ENCODE measurements around the gene OVOL3.
"Not testable (repeated sequence)": the region's sequence is repeated elsewhere in the genome, so short reads cannot be mapped to it uniquely, and the experiment has no call there.

The OVOL3 gene

GRCh38 chr19:36101550-36102327, 9.2 kb upstream of the OVOL3 start:
- no peak for DNase-seq

GRCh38 chr19:36103040-36103626, 7.8 kb upstream of the OVOL3 start:
- no peak for DNase-seq

DNA sequence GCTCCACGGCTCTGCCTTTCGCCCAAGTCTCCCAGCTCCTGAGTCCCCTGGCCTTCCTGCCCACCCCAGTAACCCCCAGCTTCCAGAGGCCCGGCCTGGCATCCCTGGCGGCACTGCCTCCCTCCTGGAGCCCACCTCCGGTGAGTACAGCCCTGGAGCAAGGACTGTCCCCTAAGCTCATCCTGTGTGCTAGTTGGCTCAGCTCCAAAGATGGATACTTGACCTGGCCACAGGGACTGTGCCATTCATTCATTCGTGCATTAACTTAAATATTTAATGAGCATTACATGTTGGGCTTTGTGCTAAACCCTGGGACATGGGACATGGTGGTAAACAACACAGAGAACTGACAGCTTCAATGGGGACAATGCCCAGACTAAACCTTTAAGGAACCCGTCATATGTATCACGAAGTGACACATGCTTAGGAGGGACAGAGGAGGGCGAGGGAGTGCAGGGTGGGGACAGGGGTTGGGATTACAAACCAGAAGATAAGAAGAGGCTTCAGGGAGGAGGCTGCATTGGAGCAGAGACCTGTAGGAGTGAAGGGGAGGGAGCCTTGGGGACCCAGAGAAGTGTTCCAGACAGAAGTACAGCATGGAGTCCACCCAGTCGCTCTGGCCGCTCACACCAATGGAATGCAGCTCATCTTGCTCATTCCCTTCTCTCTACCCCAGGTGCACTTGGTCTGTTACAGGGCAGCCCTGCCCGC, 6.9 kb upstream of the OVOL3 start:
- no peak for DNase-seq

GRCh38 chr19:36106441-36106840, 4.5 kb upstream of the OVOL3 start:
- DNase-seq: no peak

DNA sequence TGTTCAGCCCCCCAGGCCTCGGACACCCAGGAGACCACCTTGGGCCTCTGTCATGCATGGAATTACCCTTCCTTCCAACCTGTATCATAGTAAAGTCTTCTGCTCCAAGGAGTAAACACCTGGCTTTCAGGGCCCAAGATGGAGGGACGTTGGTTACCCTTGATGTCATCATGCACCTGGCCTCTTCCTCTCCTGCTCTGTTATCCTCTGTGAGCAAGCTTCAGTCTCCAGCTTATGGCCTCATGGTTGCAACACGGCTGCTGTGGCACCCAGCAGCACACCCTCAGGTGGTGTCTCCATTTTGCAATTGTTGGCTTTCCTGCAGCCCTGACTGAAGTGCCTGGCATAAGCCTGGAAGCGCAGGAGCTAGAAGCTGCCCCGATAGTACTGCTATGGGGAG, 4.0 kb upstream of the OVOL3 start:
- DNase-seq: no peak

- no peak for DNase-seq
These were observed 2.3 kb upstream of the OVOL3 start for GRCh38 chr19:36108684-36109083.

- no peak for DNase-seq
These were observed 227 bp downstream of the OVOL3 start for GRCh38 chr19:36111200-36111539.

- DNase-seq: no peak
These were observed 1.7 kb downstream of the OVOL3 start for GRCh38 chr19:36112678-36113077.

DNA sequence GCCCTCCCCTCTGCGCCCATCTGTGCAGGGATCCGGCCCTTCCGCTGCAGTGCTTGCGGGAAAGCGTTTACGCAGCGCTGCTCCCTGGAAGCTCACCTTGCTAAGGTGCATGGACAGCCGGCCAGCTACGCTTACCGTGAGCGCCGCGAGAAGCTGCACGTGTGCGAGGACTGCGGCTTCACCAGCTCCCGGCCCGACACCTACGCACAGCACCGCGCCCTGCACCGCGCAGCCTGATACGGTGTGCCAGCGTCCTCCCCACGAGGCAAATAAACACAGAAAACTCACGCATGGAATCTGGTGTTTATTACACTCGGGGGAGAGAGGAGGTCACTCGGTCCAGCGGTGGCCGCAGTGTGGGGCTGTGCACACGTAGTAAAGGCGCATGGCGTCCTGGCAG, 2.5 kb downstream of the OVOL3 start:
- no peak for DNase-seq

DNA sequence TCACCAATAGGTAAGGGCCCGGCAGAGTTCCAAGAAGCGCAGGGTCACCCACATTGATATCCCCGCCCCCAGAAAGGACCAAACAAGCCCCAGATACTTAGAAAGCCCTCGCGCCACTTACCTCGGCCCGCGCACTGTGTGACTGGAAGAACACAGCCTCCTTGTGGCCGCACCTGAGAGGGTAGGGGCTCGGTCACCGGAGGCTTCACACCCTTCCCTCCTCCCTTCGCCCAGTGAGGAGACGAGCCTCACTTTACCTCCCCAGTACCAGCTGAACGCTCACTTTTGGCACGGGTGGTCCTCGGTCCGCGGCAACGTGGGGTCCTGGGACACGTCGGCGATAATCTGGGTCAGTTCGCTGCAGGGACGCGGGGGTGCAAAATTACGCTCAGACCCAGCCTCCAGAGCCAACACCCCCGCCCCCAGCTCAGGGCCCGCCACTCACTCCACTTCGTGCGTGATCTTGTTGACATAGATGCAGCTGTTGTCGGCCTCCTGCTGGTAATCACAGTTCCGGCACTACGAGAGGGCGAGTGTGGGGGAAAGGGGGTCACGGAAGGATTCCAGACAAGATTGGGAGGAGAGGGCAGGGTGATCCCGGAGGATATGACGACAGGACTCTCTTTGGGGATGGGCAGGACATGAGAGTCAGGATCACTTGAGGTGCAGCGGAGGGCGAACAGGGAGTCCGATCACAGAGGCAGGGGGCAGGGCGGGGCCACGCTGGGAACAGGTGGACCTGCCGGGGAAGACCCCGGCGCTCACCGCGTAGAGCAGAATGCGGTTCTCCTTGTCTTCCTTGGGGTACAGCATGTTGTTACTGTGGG, 3.2 kb downstream of the OVOL3 start:
- DNase-seq: peak; percentile 3

GRCh38 chr19:36114721-36115452, 3.9 kb downstream of the OVOL3 start, which contains the start of gene POLR2I:
Gene POLR2I, minus strand, starts transcription at chr19:36114875. Its CDS starts 19 bp downstream, at chr19:36114856.
- DNase-seq: peak; percentile 100

- no peak for DNase-seq
These were observed 4.8 kb downstream of the OVOL3 start, which contains the start of gene TBCB for GRCh38 chr19:36115453-36116343. Gene TBCB, plus strand, starts transcription at chr19:36115468. Its CDS starts 93 bp downstream, at chr19:36115561.

DNA sequence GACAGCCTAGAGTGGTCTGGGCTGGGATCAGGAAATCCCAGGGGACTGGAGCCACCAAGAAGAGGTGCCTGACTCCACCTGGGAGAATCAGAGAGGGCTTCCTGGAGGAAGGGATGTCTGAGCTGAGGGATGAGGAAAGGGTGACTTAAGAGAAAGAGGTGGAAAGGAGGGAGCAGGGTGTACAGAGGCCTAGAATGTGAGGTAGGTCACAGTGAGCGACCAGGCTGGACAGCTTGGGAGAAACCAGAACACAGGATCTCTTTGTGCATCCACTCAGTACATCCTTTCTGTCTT, 5.3 kb downstream of the OVOL3 start:
- no peak for DNase-seq

- DNase-seq: no peak
These were observed 9.4 kb downstream of the OVOL3 start for GRCh38 chr19:36120092-36120983.

GRCh38 chr19:36120984-36121358, 10.0 kb downstream of the OVOL3 start:
- DNase-seq: no peak

DNA sequence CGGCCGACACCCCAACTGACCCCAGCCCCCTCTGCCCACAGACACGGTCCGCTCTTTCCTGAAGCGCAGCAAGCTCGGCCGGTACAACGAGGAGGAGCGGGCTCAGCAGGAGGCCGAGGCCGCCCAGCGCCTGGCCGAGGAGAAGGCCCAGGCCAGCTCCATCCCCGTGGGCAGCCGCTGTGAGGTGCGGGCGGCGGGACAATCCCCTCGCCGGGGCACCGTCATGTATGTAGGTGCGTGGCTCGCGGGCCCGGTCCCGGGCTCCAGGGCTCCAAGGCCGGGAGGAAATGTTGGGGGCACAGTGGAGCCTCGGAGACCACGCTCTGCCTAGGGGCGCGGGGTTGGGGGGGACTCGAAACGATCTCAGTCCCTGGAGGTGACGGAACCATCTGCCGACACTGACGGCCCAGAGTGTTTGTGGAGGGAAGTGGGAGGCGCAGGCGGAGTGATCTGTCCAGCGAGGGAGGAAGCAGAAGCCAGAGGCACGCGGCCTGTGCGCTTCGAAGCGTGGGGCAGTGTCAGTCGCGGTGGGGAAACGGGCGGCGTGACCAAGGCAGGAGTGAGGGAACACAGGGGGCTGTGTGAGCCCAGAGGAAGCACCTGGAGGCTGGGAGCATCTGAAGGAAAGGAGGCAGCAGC, 10.7 kb downstream of the OVOL3 start:
- no peak for DNase-seq

GRCh38 chr19:36125557-36125956, 14.6 kb downstream of the OVOL3 start:
- no peak for DNase-seq

GRCh38 chr19:36128392-36128736, 17.4 kb downstream of the OVOL3 start:
- DNase-seq: no peak

DNA sequence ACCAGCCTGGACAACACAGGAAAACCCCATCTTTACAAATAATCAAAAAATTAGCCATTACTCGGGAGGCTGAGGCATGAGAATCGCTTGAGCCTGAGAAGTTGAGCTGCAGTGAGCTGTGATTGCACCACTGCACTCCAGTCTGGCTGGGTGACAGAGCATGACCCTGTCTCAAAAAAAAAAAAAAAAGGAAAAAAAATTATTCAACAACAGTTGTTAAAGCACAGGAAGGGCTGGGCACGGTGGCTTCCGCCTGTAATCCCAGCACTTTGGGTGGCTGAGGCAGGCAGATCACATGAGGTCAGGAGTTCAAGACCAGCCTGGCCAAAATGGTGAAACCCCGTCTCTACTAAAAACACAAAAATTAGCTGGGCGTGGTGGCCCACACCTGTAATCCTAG, 20.3 kb downstream of the OVOL3 start:
- DNase-seq: peak; percentile 24

DNA sequence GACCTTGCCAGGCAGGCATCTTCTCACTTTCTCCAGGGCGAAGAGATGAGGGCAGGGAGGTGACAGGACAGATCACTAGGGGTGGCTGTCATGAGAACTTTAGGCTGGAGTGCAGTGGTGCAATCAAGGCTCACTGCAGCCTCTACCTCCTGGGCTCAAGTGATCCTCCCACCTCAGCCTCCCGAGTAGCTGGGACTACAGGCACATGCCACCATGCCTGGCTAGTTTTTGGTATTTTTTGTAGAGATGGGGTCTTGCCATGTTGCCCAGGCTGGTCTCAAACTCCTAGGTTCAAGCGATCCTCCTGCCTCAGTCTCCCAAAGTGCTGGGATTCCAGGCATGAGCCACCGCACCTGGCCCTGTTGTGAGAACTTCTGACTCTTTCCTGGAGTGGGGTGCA, 23.9 kb downstream of the OVOL3 start:
- not testable (repeated sequence) for DNase-seq
